Measurements from ENCODE around the gene B4GALT2.

Gene B4GALT2

GRCh38 chr1:44021156-44021555 lies 42.1 kb downstream of the B4GALT2 start:
- Mint-ChIP-seq H3K27me3 (no peaks in the 10 kb centered on the region), H3K4me1 (ENCODE audit: low read depth) (no peaks in the 10 kb centered on the region)

DNA sequence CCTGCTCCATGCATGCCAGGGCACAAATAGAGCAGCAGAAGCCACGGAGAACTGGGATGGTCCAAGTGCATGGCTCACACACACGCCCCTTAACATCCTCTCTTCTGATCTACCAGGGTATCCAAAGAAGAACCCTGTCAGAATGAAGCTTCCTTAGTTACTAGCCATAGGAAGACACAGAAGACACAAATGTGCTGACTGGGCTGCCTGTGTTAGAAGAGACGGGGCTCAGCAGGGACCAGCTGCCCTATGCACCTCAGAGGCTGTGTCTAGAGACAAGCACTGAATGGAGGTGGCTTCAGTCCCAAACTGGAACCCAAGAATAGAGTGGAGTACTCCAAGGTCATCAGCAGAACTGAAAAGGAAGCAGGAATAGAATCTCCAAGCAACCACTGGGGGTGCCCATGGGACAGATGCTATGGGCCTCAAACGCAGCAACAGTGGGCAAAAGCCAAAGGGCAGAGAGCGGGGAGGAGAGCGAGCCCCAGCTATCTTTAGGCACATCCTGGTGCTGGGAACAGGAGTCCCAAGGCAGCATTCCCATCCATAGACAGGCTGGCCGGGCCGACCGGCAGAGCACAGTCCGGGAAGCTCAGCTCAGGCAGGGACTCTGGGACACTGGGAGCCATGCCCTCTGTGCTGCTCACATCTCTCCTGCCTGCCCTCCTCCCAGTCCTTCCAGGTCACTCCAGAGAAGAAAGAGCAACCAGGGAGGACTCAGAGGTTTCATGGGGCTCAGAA lies 42.7 kb downstream of the B4GALT2 start:
- intact Hi-C loops (cut with micrococcal nuclease): no loop called here
- H3K36me3 Mint-ChIP-seq (ENCODE audit: low read depth): no peaks in the 10 kb centered on the region
- no peaks in the 10 kb centered on the region for H3K4me1 Mint-ChIP-seq (ENCODE audit: low read depth)
- no peaks in the 10 kb centered on the region for H3K27me3 Mint-ChIP-seq
- H3K9me3 Mint-ChIP-seq: no peaks in the 10 kb centered on the region
- H3K27ac Mint-ChIP-seq: no peak overlapping the region
- H3K4me3 Mint-ChIP-seq: no peak overlapping the region

More at GRCh38 chr1:44021156-44021555, 42.1 kb downstream of the B4GALT2 start:
- H3K4me3 Mint-ChIP-seq: no peak overlapping the region
- no peaks in the 10 kb centered on the region for H3K9me3 Mint-ChIP-seq
- no peaks in the 10 kb centered on the region for H3K36me3 Mint-ChIP-seq (ENCODE audit: low read depth)
- intact Hi-C loops (cut with micrococcal nuclease): no loop called here
- no peak overlapping the region for H3K27ac Mint-ChIP-seq

DNA sequence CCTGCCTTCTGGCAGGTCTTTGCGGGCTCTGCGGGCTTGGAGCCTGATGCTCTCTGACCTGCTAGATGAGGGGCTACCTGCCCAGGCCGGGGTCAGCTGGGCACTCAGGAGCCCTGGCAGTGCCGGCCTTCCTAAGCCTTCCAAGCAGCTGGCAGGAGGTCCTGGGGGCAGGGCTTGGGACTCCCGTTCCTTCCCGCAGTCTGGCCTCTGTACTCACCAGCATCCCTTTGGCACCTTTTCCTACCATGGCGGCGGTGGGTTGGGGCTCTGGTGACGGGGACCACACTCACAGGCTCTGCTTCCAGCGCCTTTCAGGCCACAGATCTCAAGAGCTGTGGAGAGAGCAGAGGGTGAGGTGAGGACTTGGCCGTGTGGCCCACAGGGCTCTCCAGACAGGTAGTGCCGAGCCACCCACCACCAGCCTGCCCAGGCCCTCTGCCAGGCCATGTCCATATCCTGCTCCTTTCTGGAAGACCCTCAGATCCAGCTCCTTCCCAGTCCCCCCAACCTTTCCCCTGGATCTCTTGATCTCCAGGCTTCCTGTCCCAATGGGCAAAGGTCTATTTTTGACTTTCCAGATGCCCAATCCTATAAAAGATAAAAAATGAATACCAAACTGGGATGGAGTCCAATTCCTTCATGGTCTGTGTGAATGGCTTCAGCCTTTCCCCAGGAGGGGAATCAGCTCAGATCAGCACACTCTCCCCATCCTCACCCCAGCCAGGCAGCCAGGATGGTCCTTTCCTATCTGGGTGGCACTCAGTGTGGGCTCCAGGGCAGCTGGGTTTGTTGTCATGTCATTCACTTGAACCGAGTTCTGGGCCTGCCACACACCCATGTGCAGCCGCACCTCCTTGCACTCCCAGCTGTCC lies 45.3 kb downstream of the B4GALT2 start:
- H3K4me3 Mint-ChIP-seq: no peak overlapping the region
- H3K27me3 Mint-ChIP-seq: peaks cover 12% of the 10 kb centered on the region
- H3K27ac Mint-ChIP-seq: no peak overlapping the region
- intact Hi-C loops (cut with micrococcal nuclease): no loop called here
- H3K4me1 Mint-ChIP-seq (ENCODE audit: low read depth): peaks cover 16% of the 10 kb centered on the region
- H3K9me3 Mint-ChIP-seq: no peaks in the 10 kb centered on the region
- H3K36me3 Mint-ChIP-seq (ENCODE audit: low read depth): no peaks in the 10 kb centered on the region

GRCh38 chr1:44024903-44025525 lies 46.0 kb downstream of the B4GALT2 start:
- Mint-ChIP-seq H3K4me3 (no peak overlapping the region), H3K9me3 (no peaks in the 10 kb centered on the region), H3K27me3 (peaks cover 15% of the 10 kb centered on the region), H3K27ac (no peak overlapping the region), H3K4me1 (ENCODE audit: low read depth) (peaks cover 23% of the 10 kb centered on the region), H3K36me3 (ENCODE audit: low read depth) (peaks cover 4% of the 10 kb centered on the region)
- intact Hi-C loops (cut with micrococcal nuclease): no loop called here

- Mint-ChIP-seq H3K9me3 (no peaks in the 10 kb centered on the region), H3K4me3 (no peak overlapping the region), H3K4me1 (ENCODE audit: low read depth) (peaks cover 24% of the 10 kb centered on the region), H3K27me3 (peaks cover 19% of the 10 kb centered on the region), H3K36me3 (ENCODE audit: low read depth) (peaks cover 4% of the 10 kb centered on the region), H3K27ac (no peak overlapping the region)
- intact Hi-C loops (cut with micrococcal nuclease): no loop called here
These were observed 46.8 kb downstream of the B4GALT2 start for GRCh38 chr1:44025816-44026215.

DNA sequence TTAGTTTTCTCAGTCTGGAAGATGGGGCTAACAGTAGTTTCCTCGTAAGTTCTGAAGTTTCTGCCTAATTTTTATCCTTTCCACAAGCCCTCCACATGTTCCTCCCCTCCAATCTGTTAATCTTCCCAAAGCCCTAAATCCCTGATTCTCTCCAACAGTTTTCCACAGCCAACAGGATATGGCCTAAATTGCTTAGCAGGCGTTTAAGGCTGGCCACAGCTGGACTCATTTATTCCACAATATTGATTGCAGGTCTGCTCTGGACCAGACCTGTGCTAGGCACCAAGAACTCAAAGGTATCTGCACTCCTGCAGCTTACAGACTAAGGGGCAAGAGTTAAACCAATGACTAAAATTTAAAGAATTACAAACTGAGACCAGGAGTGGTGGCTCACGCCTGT lies 48.3 kb downstream of the B4GALT2 start:
- peaks cover 34% of the 10 kb centered on the region for H3K27me3 Mint-ChIP-seq
- peaks cover 34% of the 10 kb centered on the region for H3K4me1 Mint-ChIP-seq (ENCODE audit: low read depth)
- H3K27ac Mint-ChIP-seq: no peak overlapping the region
- no peak overlapping the region for H3K4me3 Mint-ChIP-seq
- peaks cover 4% of the 10 kb centered on the region for H3K36me3 Mint-ChIP-seq (ENCODE audit: low read depth)
- intact Hi-C loops (cut with micrococcal nuclease): no loop called here
- H3K9me3 Mint-ChIP-seq: no peaks in the 10 kb centered on the region

GRCh38 chr1:44029260-44029910 lies 50.4 kb downstream of the B4GALT2 start:
- Mint-ChIP-seq H3K36me3 (ENCODE audit: low read depth) (peaks cover 4% of the 10 kb centered on the region), H3K4me3 (peak overlapping the region; percentile 93), H3K27me3 (peaks cover 44% of the 10 kb centered on the region), H3K4me1 (ENCODE audit: low read depth) (peaks cover 34% of the 10 kb centered on the region), H3K27ac (peak overlapping the region; percentile 83), H3K9me3 (no peaks in the 10 kb centered on the region)
- intact Hi-C loops (cut with micrococcal nuclease): no loop called here

DNA sequence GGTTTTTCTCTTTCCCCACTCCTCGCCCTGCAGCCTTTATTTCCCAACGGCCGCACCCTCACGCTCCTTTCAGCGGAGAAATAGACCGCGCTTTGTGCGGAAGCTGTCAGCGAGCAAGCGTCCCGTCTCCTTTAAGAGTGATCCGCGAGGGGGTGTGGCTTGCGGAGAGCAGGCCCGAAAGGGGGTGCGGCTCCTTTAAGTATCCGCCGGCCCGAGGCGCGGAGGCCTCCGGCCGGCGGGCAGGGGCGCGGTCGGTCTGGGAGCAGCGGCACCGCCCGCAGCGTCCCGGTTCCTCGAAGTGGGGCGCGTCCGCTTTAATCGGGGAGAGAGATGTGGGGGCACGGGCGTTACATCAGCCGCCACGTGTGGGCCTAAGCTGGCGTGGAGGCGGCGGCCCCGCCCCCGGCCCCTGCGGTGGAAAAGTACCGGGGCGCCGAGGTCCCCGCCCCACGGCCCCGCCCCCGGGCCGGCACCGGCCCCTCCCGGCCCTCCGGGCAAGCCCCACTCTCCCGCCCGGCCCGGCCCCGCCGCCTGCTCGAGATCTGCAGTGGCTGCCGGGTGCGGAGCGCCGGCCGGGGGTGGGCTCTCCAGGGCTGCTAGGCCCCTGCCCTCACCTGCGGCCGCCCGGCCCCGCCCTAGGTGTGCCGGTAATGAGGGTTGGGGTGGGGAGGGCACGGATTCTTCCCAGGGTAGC lies 51.0 kb downstream of the B4GALT2 start:
- H3K27ac Mint-ChIP-seq: peak overlapping the region; percentile 83
- H3K4me3 Mint-ChIP-seq: peak overlapping the region; percentile 93
- H3K9me3 Mint-ChIP-seq: no peaks in the 10 kb centered on the region
- peaks cover 34% of the 10 kb centered on the region for H3K4me1 Mint-ChIP-seq (ENCODE audit: low read depth)
- H3K36me3 Mint-ChIP-seq (ENCODE audit: low read depth): peaks cover 4% of the 10 kb centered on the region
- intact Hi-C loops (cut with micrococcal nuclease): loop anchor here (10.0 kb wide), 1 partner anchor 85 kb away; the partner anchor contains the start of gene IPO13
- H3K27me3 Mint-ChIP-seq: peaks cover 44% of the 10 kb centered on the region

DNA sequence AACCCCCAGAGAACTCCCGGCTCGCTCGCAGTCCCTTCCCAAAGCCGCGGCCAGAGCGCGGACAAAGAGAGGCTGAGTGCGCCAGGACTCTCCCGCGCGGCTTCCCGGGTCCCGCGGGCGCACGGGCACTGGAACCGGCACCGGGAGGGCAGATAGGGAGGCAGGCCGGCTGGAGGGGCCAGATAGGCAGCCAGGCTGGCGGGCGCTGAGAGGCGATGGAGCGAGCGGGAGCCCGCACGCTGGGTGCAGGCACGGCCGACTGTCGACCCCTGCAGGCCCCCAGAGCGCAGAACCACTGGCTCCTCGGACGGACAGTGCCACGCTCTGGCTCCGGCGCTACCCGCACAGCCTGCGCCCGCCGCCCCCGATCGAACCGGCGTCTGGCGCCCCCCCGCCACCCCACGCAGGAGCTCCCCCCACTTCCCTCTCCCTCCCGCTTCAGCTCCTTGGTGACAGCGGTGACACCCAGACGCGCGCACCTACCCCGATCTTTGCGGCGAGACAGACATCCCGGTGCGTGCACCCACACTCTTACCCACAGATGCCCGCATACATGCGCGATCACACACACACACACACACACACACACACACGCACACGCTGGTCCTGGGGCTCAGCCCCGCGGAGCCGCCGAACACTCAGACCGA lies 51.7 kb downstream of the B4GALT2 start:
- Mint-ChIP-seq H3K36me3 (ENCODE audit: low read depth) (peaks cover 4% of the 10 kb centered on the region), H3K9me3 (no peaks in the 10 kb centered on the region), H3K4me1 (ENCODE audit: low read depth) (peaks cover 34% of the 10 kb centered on the region), H3K4me3 (peak overlapping the region; percentile 78), H3K27me3 (peaks cover 44% of the 10 kb centered on the region), H3K27ac (peak overlapping the region; percentile 83)
- intact Hi-C loops (cut with micrococcal nuclease): loop anchor here (10.0 kb wide), 1 partner anchor 86 kb away; the partner anchor contains the start of gene IPO13

GRCh38 chr1:44031252-44032169 lies 52.5 kb downstream of the B4GALT2 start, which contains the start of gene SLC6A9:
SLC6A9 (minus strand) TSS chr1:44031462; CDS start chr1:44024277, 7,185 bp downstream.
- Mint-ChIP-seq H3K4me1 (ENCODE audit: low read depth) (peaks cover 34% of the 10 kb centered on the region), H3K27ac (peak within 1 kb of the TSS; percentile 83), H3K9me3 (no peaks in the 10 kb centered on the region), H3K4me3 (peak within 1 kb of the TSS; percentile 78), H3K36me3 (ENCODE audit: low read depth) (peaks cover 4% of the 10 kb centered on the region), H3K27me3 (peaks cover 44% of the 10 kb centered on the region)
- intact Hi-C loops (cut with micrococcal nuclease): loop anchor here (10.0 kb wide), 1 partner anchor 87 kb away; the partner anchor contains the start of gene IPO13

DNA sequence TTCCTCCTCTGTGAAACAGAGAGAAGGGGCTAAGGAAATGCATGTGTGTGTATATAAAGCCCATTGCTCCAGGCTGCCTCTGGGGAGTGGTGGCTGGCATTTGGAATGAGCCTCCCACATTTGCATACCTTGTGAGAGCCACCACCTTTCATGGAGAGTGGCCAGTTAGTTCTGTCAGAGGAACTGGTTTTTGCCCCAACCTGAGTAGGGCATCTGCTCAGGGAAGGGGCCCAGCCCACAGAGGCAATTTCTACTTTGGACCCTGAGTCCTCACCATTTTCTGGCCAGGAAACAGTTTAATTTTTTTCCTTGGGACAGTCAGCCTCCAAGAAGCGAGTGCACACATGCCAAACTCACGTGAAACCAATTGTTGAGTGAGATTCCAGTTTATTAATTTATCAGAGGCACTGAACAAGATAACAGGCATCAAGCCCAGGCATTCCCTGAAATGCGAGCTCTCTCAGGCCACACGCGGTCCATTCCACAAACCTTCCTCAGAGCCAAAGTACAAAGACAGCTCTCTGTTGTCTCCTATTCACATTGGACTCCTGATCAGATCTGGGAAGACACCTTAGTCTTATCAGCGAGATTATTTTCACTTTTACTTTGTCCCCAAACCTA lies 53.3 kb downstream of the B4GALT2 start:
- H3K27ac Mint-ChIP-seq: no peak overlapping the region
- intact Hi-C loops (cut with micrococcal nuclease): loop anchor here (10.0 kb wide), 1 partner anchor 87 kb away; the partner anchor contains the start of gene IPO13
- peaks cover 44% of the 10 kb centered on the region for H3K27me3 Mint-ChIP-seq
- H3K36me3 Mint-ChIP-seq (ENCODE audit: low read depth): peaks cover 4% of the 10 kb centered on the region
- no peaks in the 10 kb centered on the region for H3K9me3 Mint-ChIP-seq
- peaks cover 34% of the 10 kb centered on the region for H3K4me1 Mint-ChIP-seq (ENCODE audit: low read depth)
- H3K4me3 Mint-ChIP-seq: no peak overlapping the region

All from dendritic cell treated with granulocyte-macrophage colony-stimulating factor and Interleukin-4, amounts not matched to agents 40 ng/mL and 50 ng/mL, for 4 days (primary cell).